NB4 (cell line): Measurements from ENCODE around the gene MEIOB.
"Not testable (repeated sequence)": the region's sequence is repeated elsewhere in the genome, so short reads cannot be mapped to it uniquely, and the experiment has no call there.

Experiments used
- DNase-seq: peaks from one replicate; pipeline ENCODE4 v3.0.0; 2010; ENCODE audit warnings: low read depth
- H3K4me3 ChIP-seq: one replicate; pipeline ENCODE4 v1.5.1; 2011; ENCODE audit warnings: mild to moderate bottlenecking, low read depth, low read length, moderate library complexity
- MYC ChIP-seq: IDR thresholded peaks from 2 replicates; pipeline ENCODE4 v1.6.1; 2011; ENCODE audit warnings: low read depth, low read length
- POLR2A ChIP-seq: IDR thresholded peaks from 2 replicates; pipeline ENCODE4 v1.6.1; 2011; ENCODE audit warnings: mild to moderate bottlenecking; ENCODE audit not compliant: insufficient read length; ENCODE audit errors: extremely low read depth
- TF ChIP-seq, protein P1 (sequence below): IDR thresholded peaks from one replicate; pipeline ENCODE4 v1.5.1; 2012; ENCODE audit warnings: low read depth, low read length
- TF ChIP-seq, protein P2 (sequence below): IDR thresholded peaks from 2 replicates; pipeline ENCODE4 v1.6.1; 2011; ENCODE audit warnings: low read depth, low read length

The MEIOB gene

DNA sequence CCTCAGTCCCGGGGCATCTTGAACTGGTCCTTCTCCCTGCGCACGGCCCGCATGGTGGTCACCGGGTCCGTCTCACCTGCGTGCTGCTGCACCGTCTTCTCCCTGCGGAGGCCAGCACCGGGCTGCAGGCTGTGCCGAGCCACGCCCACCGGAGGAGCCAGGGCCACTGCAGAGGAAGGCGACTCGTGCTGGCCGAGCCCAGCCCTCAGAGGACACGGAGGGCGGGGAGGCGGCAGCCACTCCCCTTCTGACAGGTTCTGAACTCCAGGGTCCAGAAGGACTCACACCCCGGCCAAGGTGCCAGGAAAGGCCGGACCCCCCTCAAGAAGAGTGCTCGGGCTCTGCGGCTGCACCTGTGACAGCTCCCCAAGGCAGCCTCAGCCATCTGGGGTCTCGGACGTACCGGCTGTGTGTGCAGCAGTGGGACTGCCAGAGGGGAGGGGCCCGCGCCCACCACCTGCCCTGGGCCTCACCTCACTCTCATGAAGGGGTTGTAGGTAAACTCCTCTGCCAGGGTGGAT is 62.6 kb downstream of the MEIOB start:
- DNase-seq = no peak
- no peak for TF ChIP-seq POLR2A
- TF ChIP-seq, protein P1, sequence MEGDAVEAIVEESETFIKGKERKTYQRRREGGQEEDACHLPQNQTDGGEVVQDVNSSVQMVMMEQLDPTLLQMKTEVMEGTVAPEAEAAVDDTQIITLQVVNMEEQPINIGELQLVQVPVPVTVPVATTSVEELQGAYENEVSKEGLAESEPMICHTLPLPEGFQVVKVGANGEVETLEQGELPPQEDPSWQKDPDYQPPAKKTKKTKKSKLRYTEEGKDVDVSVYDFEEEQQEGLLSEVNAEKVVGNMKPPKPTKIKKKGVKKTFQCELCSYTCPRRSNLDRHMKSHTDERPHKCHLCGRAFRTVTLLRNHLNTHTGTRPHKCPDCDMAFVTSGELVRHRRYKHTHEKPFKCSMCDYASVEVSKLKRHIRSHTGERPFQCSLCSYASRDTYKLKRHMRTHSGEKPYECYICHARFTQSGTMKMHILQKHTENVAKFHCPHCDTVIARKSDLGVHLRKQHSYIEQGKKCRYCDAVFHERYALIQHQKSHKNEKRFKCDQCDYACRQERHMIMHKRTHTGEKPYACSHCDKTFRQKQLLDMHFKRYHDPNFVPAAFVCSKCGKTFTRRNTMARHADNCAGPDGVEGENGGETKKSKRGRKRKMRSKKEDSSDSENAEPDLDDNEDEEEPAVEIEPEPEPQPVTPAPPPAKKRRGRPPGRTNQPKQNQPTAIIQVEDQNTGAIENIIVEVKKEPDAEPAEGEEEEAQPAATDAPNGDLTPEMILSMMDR = no peak
- no peak for TF ChIP-seq MYC
- TF ChIP-seq, protein P2, sequence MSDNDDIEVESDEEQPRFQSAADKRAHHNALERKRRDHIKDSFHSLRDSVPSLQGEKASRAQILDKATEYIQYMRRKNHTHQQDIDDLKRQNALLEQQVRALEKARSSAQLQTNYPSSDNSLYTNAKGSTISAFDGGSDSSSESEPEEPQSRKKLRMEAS = no peak
- no peak overlapping the region for H3K4me3 ChIP-seq

DNA sequence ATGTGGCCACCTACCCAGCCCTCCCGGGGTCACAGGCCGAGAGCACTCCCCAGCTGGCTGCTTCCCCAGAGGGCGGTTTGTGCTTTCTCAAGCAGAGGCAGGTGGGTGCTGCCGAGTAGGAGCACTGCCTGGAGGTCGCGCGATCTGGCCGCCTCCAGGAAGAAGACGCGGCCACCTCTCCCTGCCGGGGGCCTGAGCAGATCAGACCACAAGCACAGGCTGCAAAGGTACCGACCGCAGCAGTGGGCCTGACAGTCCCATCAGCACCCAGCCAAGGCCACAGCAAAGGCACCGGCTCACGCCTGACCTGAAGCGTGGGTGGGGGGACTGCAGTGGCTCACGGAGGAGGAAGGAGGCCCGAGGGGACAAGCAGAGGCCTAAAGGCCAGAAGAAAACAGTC is 63.3 kb downstream of the MEIOB start:
- H3K4me3 ChIP-seq = no peak overlapping the region
- no peak for DNase-seq
- TF ChIP-seq POLR2A (no peak), MYC (no peak)
- TF ChIP-seq, protein P2 = no peak
- TF ChIP-seq, protein P1 = no peak

DNA sequence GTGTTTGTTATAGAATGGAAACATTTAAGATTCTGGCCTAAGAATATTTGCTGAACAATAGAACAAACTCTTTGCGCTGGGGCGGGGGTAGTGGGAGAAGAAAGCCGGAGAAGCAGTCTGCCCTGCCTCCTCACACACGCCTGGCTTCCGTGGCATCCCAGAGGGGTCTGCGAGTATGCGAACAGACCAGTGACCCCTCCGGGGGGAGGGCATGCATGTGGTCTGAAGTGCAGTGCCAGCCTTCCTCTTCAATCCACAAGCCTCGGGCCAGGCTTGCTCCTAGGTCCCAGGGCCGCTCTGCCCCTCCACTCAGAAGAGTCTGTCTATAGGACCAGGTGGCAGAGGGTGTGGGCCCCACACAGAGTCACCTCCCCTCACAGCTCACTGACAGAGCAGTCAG is 64.3 kb downstream of the MEIOB start:
- TF ChIP-seq POLR2A (no peak), MYC (no peak)
- TF ChIP-seq, protein P1 = no peak
- TF ChIP-seq, protein P2 = no peak
- no peak for DNase-seq
- H3K4me3 ChIP-seq = no peak overlapping the region

DNA sequence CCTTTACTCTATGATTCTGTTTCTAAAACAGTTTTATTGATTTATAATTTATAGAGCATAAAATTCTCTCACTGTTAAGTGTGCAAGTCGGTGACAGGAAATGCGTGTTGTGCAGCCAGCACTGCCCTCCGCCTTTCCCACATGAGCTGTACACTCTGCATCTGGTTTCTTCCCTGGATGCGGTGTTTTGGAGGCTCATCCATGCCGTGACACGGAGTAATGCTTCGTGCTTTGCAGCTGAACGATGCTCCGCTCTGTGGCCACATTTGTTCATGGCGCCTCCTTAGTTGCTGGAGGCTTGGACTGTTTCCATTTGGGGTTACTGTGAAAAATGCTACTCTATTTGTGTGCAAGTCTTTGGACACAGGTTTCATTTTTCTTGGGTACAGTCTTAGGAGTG is 71.3 kb downstream of the MEIOB start:
- no peak for DNase-seq
- TF ChIP-seq, protein P2 = no peak
- TF ChIP-seq, protein P1 = no peak
- no peak for TF ChIP-seq POLR2A
- TF ChIP-seq MYC = no peak
- H3K4me3 ChIP-seq = no peak overlapping the region

DNA sequence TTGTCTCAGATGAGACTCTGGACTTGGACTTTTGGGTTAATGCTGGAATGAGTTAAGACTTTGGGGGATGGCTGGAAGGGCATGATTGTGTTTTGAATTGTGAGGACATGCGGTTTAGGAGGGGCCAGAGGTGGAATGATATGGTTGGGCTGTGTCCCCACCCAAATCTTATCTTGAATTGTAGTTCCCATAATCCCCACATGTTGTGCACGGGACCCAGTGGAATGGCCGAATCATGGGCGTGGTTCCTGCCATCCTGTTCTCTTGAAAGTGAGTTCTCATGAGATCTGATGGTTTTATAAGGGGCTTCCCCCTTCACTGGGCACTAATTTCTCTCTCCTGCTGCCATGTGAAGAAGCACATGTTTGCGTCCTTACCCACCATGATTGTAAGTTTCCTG is 72.7 kb downstream of the MEIOB start:
- DNase-seq, H3K4me3 ChIP-seq: not testable (repeated sequence)

DNA sequence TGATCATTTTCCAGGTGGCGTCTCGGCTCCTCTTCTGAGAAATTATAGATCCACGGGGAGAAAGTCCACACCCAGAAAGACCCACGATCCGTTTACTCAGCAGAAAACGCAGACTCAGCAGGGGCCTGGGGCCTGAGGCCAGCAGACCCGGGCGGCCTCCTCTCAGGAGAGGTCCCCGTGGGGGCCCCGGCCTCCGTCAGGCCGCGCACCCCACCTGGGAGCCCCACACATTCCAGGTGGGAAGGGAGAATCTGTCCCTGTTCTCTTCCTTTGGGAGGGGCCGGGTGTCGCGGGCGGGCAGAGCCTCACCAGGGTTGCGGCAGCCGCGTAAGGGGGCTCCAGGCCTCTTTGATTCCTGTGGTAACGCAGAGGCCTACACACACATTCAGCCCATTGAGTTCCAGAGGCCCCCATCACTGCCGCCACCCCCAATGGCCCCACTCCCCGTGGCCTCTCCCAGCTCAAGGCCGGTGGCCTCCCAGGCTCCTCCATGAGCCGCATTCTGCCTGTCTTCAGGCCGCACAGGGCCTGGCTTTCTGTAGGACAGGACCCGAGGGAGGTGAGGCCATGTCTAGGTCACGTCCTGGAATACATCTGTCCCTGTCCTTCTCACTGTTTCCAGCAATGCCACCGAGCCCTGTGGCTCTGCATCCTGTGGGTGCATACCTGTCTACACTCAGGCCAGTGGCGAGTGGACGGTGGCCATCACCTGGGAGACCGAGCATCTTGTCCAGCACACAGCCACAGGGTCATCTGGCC is 76.9 kb downstream of the MEIOB start:
- no peak for DNase-seq
- H3K4me3 ChIP-seq = no peak overlapping the region
- TF ChIP-seq, protein P1 = no peak
- TF ChIP-seq, protein P2 = no peak
- TF ChIP-seq POLR2A (no peak), MYC (no peak)
